Right atrium auricular region (tissue), 2 donors: Measurements from ENCODE around the gene AGAP1. TPM values are rescaled to one million over a fixed set of nuclear protein-coding genes. Genes with fewer than 3 reads are reported as not detected.

Source experiments
- DNase-seq: peaks from one replicate; pipeline ENCODE4 v3.0.0-alpha.2; 2019; ENCODE audit warnings: low spot score
- H3K27ac ChIP-seq, 2 donors: fragments of 200-600 bp; sonication (generic); 1 replicate in 1 of 2; 2 replicates in 1 of 2; pipeline ENCODE4 v1.5.1; 2016 to 2019
- H3K27me3 ChIP-seq, 2 donors: fragments of 200-600 bp; sonication (generic); one replicate each; pipeline versions ENCODE4 v1.5.1 to v1.6.0; 2017 to 2019
- H3K36me3 ChIP-seq: fragments of 200-600 bp; sonication (generic); one replicate; pipeline ENCODE4 v1.5.1; 2016
- H3K4me1 ChIP-seq, 2 donors: fragments of 200-600 bp; sonication (generic); one replicate each; pipeline versions ENCODE4 v1.5.1 to v1.6.0; 2017 to 2019
- H3K4me3 ChIP-seq, 2 donors: fragments of 200-600 bp; sonication (generic); 1 replicate in 1 of 2; 2 replicates in 1 of 2; pipeline ENCODE4 v1.5.1; 2017 to 2019; ENCODE audit warnings: mild to moderate bottlenecking in 1 of 2, moderate library complexity in 1 of 2
- H3K9me3 ChIP-seq, 2 donors: fragments of 200-600 bp; sonication (generic); one replicate each; pipeline ENCODE4 v1.5.1; 2019
- total RNA-seq, 2 donors: library from RNA; depleted of rRNA; stranded (reverse); fragments of >200 nt; gene quantifications; one replicate each; pipeline ENCODE4 v1.1.0, GENCODE V29; 2016
- TF ChIP-seq, protein P1 (sequence below), 2 donors: fragments of 200-600 bp; sonication (generic); IDR thresholded peaks; one replicate each; pipeline ENCODE4 v1.5.1; 2019; ENCODE audit warnings: antibody characterized with exemption in 2 of 2

Gene AGAP1
- total RNA-seq, 2 donors from 2014 or later = 11.6 to 17.2 TPM

DNA sequence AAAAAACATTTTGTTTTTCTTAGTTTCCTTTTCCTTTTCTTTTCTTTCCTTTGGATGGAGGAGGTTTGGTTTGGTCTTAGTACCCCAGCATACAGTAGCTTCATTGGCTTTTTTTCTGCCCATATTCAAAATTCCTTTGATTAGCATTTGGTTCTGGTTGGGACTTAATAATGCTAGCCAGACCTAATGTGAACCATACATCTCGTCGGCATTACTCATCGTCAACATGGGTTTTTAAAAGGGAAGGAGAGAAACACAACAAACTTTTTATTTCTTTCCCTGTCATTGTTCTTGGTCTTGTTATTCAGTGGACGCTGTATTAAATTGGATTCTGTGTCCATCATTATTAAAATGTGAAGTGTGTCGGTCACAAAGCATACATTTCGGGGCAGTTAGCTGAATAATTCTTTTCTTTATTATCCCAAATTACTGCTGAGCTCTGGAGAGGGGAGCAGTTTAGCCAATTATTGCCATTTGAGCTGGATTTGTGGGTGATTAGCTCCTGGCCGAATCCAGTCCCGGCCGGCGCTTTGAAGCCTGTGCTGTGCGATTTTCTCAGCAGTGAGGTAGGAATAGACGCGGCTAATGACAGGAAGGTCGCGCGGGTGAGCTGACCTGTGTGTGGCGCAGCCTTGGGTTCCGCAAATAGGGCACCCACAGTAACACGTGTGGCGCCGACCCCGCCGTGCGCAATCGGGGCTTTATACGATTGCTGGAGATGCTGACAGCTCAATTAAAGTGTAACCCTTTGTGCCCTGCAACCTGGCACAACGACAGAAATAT is 371.1 kb downstream of the AGAP1 start:
- Histone ChIP-seq H3K36me3 (no peaks in the 10 kb centered on the region), H3K27me3 (no peaks in the 10 kb centered on the region), H3K4me3 (no peak overlapping the region), H3K27ac (no peak overlapping the region), H3K9me3 (no peaks in the 10 kb centered on the region), H3K4me1 (peaks cover 0 to 41% of the 10 kb centered on the region in 2 donors)
- TF ChIP-seq, protein P1, sequence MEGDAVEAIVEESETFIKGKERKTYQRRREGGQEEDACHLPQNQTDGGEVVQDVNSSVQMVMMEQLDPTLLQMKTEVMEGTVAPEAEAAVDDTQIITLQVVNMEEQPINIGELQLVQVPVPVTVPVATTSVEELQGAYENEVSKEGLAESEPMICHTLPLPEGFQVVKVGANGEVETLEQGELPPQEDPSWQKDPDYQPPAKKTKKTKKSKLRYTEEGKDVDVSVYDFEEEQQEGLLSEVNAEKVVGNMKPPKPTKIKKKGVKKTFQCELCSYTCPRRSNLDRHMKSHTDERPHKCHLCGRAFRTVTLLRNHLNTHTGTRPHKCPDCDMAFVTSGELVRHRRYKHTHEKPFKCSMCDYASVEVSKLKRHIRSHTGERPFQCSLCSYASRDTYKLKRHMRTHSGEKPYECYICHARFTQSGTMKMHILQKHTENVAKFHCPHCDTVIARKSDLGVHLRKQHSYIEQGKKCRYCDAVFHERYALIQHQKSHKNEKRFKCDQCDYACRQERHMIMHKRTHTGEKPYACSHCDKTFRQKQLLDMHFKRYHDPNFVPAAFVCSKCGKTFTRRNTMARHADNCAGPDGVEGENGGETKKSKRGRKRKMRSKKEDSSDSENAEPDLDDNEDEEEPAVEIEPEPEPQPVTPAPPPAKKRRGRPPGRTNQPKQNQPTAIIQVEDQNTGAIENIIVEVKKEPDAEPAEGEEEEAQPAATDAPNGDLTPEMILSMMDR (IDR thresholded peaks at IDR 0.05) = no peak
- DNase-seq = no peak

DNA sequence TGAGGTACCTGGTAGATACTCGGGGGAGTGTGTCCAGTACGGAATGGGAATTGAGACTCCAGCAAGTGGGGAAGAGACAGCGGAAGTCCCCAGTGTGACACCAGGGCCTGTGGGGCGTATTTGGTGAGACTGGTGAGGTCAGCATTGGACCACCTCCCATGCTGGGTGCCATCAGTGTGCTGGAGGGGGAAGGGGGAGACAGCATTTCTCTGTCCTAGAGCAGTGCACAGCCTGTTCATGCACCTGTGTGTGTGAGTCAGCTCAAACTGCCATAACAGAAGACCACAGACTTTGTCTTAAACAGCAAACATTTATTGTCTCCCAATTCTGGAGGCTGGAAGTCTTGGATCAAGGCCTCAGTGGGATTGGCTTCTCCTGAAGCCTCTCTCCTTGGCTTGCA is 372.5 kb downstream of the AGAP1 start:
- no peak overlapping the region for H3K27ac ChIP-seq
- TF ChIP-seq, protein P1 (IDR thresholded peaks at IDR 0.05) = no peak
- no peak overlapping the region for H3K4me3 ChIP-seq
- no peak for DNase-seq
- H3K4me1 ChIP-seq = peaks cover 0 to 28% of the 10 kb centered on the region in 2 donors
- no peaks in the 10 kb centered on the region for H3K27me3 ChIP-seq
- H3K9me3 ChIP-seq = peaks cover 5 to 11% of the 10 kb centered on the region in 2 donors
- no peaks in the 10 kb centered on the region for H3K36me3 ChIP-seq

DNA sequence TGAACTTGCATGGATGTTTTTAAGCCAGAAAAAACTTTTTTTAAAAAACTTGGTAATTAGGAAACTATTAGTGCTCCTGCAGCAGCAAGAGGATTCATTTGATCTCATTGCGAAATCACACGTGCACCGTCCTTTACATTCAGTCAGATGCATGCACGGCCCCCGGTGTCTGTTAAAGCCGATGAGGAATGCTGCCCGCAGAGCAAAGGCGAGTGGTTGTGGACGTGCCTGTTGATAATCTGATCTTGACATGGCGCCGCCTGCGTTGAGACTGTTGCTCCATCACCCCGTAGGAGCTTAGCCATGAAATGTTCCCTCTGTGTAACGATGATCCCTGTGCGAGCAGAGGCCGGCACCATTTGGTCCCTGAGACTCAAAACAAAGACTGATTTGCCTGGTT is 374.4 kb downstream of the AGAP1 start:
- TF ChIP-seq, protein P1 (IDR thresholded peaks at IDR 0.05) = no peak
- peaks cover 5 to 11% of the 10 kb centered on the region in 2 donors for H3K9me3 ChIP-seq
- H3K27ac ChIP-seq = peak overlapping the region in 1 of 2 donors; percentile 56
- peaks cover 0 to 17% of the 10 kb centered on the region in 2 donors for H3K4me1 ChIP-seq
- no peak overlapping the region for H3K4me3 ChIP-seq
- peak; percentile 65 for DNase-seq
- no peaks in the 10 kb centered on the region for H3K27me3 ChIP-seq
- no peaks in the 10 kb centered on the region for H3K36me3 ChIP-seq

DNA sequence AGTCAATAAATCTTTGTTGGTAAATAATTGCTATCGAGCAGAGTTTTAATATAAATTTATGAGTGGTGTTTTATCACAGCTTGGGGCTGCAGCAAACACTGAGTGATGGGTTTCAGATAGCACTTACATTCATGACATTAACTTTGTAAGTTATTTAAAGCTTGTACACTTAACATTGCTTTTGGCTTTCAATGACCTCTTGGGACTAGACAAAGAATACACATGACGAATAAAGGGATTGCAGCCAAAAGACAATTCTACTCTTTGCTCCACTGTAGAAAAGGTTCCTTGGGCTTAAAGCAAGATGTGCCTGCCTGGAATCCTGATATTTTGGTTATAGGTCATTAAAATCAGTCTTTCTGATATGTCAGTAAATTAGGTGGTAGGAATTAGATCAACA is 374.8 kb downstream of the AGAP1 start:
- TF ChIP-seq, protein P1 (IDR thresholded peaks at IDR 0.05) = no peak
- Histone ChIP-seq H3K27me3 (no peaks in the 10 kb centered on the region), H3K27ac (peak overlapping the region in 1 of 2 donors; percentile 56), H3K4me3 (no peak overlapping the region), H3K9me3 (peaks cover 5 to 11% of the 10 kb centered on the region in 2 donors), H3K4me1 (peaks cover 0 to 17% of the 10 kb centered on the region in 2 donors), H3K36me3 (no peaks in the 10 kb centered on the region)
- DNase-seq = no peak

DNA sequence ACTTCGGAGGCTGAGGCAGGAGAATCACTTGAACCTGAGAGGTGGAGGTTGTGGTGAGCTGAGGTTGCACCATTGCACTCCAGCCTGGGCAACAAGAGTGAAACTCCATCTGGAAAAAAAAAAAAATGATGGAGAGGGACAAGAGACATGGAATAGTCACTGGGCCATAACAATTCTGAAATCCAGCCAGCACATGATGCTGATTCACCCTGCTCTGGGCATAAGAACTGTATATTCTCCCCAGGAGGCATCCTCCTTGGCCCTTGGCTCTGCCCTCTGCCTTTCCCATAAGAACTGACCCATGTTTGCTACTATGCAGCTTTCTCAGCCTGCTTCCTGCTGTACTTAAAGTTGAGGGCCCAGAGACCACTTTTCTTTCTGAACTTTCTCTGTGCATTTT is 376.7 kb downstream of the AGAP1 start:
- TF ChIP-seq, protein P1 (IDR thresholded peaks at IDR 0.05) = no peak

More for the DNA sequence above, 376.7 kb downstream of the AGAP1 start:
- DNase-seq = no peak
- Histone ChIP-seq H3K36me3 (no peaks in the 10 kb centered on the region), H3K4me1 (peaks cover 0 to 17% of the 10 kb centered on the region in 2 donors), H3K27me3 (no peaks in the 10 kb centered on the region), H3K27ac (no peak overlapping the region), H3K9me3 (peaks cover 5 to 11% of the 10 kb centered on the region in 2 donors), H3K4me3 (no peak overlapping the region)
